H1 (cell line): Measurements from ENCODE around the gene GPR87. TPM values are rescaled to one million over a fixed set of nuclear protein-coding genes. Genes with fewer than 3 reads are reported as not detected.

Experiments
- CREB1 ChIP-seq: IDR thresholded peaks from 2 replicates; pipeline ENCODE4 v1.6.1; 2012; ENCODE audit warnings: inconsistent platforms
- SUZ12 ChIP-seq: fragments of 200-600 bp; sonication (generic); IDR thresholded peaks from 2 replicates; pipeline ENCODE4 v1.6.1; 2012; ENCODE audit warnings: mild to moderate bottlenecking, inconsistent platforms, low read length, moderate library complexity, mixed read lengths
- polyA plus RNA-seq, 7 experiments: library from polyadenylated mRNA; depleted of rRNA in 3 of 7; stranded (reverse) in 5 of 7; unstranded in 2 of 7; fragments of >200 nt in 5 of 7; fragments of 200-250 nt in 2 of 7; gene quantifications; 1 replicate in 5 of 7; 2 replicates in 1 of 7; 4 replicates in 1 of 7; pipeline versions ENCODE4 v1.2.1 to v1.2.3, GENCODE V29; 2011 to 2013; ENCODE audit warnings: missing spikeins in 2 of 7, mixed read lengths in 2 of 7
- total RNA-seq: library from RNA; stranded (reverse); fragmentation: NEBNext Ultra II Directional; extraction: Animal tissue kit (Norgen Biotek cat#: 25700); gene quantifications from 2 replicates; pipeline ENCODE4 v1.2.1, GENCODE V29; 2021

Gene GPR87
- total and polyA plus RNA-seq, 2 of the 8 experiments (the other 6 are each of a cell fraction or from before 2014, with no cell fraction given) = 0.05 TPM; not detected in 1

DNA sequence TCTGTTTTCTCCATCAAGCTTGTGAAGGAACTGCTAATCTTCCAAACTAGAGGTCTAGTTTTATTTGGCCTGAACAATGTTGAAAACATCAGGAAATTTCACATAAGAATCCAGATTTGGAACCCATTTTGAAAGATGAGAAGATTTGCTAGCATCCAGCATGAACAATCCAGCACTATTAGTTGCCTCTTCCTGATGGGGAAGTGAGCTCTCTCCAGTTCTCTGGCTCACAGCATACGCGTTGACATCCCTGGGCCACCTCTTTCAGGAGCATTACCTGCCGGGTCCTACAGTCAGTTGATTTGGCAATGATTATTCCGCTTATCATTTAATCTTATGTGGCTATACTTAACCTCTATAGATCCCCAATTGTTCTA is 10.9 kb downstream of the GPR87 start (continued):
- no peak for TF ChIP-seq CREB1
- no peak for TF ChIP-seq SUZ12
